ENCODE measurements around the gene BSN.

BSN gene

DNA sequence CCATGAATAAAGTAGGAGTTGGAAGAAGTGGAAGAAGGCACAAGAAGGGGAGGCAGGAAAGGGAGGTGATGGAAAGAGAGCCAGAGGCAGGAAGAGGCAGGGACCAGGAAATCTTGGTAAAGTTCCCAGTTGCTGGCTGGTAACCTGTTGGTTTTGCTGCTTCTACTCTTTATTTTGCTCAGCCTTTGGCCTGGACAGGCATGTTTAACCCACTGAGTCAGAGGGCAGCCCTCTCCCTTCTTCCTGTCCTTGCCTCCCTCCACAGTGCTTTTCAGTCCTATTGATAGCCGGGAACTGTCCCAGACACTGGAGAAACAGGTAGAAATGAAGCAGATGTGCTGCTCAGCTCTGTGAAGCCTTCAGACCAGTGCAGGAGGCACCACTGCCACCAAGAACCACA, 76.5 kb downstream of the BSN start:
- Histone ChIP-seq H3K4me3 (ENCODE audit: low read depth in 1 of 2, low read length in 1 of 2) (no peak overlapping the region), H3K9me3 (peaks cover 3% of the 10 kb centered on the region), H3K27ac (no peak overlapping the region), H3K27me3 (no peaks in the 10 kb centered on the region), H3K36me3 (no peaks in the 10 kb centered on the region), H3K4me1 (ENCODE audit: control insufficient read depth in 1 of 2, insufficient read depth in 1 of 2, low read depth in 1 of 2, low read length in 1 of 2) (no peaks in the 10 kb centered on the region)
- TF ChIP-seq, protein P1, sequence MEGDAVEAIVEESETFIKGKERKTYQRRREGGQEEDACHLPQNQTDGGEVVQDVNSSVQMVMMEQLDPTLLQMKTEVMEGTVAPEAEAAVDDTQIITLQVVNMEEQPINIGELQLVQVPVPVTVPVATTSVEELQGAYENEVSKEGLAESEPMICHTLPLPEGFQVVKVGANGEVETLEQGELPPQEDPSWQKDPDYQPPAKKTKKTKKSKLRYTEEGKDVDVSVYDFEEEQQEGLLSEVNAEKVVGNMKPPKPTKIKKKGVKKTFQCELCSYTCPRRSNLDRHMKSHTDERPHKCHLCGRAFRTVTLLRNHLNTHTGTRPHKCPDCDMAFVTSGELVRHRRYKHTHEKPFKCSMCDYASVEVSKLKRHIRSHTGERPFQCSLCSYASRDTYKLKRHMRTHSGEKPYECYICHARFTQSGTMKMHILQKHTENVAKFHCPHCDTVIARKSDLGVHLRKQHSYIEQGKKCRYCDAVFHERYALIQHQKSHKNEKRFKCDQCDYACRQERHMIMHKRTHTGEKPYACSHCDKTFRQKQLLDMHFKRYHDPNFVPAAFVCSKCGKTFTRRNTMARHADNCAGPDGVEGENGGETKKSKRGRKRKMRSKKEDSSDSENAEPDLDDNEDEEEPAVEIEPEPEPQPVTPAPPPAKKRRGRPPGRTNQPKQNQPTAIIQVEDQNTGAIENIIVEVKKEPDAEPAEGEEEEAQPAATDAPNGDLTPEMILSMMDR (IDR thresholded peaks at IDR 0.05): no peak

DNA sequence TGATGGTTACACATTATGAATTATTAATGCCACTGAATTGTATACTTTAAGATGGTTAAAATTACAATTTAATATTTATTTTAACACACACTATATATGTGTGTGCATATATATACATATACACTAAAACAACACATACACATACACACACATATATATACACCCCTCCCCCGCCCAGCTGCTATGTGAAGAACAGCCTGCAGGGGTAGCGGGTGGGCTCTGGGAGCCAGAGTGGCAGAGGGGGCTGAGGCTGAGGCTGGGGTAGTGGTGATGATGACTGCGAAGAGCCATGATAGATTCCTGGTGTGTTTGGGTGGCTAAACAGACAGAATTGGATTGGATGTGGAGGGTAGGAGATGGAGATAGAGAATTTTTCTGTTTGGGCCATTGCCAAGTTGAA, 80.5 kb downstream of the BSN start:
- Histone ChIP-seq H3K36me3 (no peaks in the 10 kb centered on the region), H3K27ac (no peak overlapping the region), H3K9me3 (peaks cover 3% of the 10 kb centered on the region), H3K27me3 (no peaks in the 10 kb centered on the region), H3K4me1 (ENCODE audit: control insufficient read depth in 1 of 2, insufficient read depth in 1 of 2, low read depth in 1 of 2, low read length in 1 of 2) (no peaks in the 10 kb centered on the region), H3K4me3 (ENCODE audit: low read depth in 1 of 2, low read length in 1 of 2) (no peak overlapping the region)
- TF ChIP-seq, protein P1 (IDR thresholded peaks at IDR 0.05): no peak

DNA sequence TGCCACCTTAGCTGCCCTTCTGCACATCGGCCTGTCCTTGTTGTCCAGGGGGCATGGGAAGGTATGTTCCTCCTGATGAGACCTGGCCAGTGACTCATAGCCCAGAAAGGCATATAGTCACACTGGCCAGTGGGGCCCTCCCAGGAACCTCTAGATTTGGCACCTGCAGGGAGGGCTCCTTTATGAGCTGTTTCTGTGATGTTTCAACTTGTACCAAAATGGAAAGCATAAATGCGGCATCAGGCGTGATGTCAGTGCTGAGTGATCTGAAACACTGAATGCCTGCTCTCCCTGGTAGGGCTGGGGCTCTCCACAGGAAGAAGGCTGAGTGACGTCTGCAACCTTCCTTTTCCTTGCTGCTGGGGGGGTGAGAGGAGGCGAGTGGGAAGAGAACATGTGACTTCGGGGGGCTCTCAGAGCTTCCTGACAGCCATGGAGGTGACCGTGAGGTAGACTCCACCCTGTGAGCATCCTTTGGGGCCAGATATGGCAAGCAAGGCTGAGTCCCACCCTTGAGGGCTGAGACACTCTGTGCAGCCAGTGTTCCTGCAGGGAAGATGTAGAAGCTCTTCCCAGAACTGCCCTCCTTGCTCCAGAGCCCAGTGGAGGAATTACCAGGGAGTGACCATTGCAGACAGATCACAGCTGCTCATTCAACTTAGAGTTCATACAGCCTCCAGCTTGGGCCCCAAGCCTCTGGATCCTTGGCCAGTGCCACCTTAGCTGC, 82.8 kb downstream of the BSN start:
- Histone ChIP-seq H3K27me3 (peaks cover 3% of the 10 kb centered on the region), H3K4me3 (ENCODE audit: low read depth in 1 of 2, low read length in 1 of 2) (no peak overlapping the region), H3K9me3 (peaks cover under 1% of the 10 kb centered on the region), H3K4me1 (ENCODE audit: control insufficient read depth in 1 of 2, insufficient read depth in 1 of 2, low read depth in 1 of 2, low read length in 1 of 2) (no peaks in the 10 kb centered on the region), H3K36me3 (no peaks in the 10 kb centered on the region), H3K27ac (no peak overlapping the region)
- TF ChIP-seq, protein P1 (IDR thresholded peaks at IDR 0.05): no peak

DNA sequence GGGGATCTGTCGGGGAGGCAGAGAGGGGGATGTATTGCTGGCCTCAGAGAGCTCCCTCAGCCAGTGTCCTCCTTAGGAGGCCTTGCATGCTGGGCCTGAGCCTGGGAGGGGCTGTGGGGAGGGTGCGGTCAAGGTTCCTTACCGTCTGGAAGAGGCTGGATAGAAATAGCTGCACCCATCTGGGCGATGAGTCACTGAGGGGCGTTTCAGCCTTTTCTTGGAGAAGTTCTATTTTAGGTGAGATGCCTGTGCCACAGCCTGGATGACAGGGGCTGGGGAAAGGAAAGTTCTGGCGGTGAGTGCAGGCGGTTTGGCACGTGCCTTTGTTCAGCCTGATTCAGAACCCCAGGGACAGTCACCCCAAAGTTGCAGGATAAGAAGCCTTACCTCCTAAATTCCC, 84.2 kb downstream of the BSN start:
- Histone ChIP-seq H3K27me3 (peaks cover 3% of the 10 kb centered on the region), H3K4me3 (ENCODE audit: low read depth in 1 of 2, low read length in 1 of 2) (no peak overlapping the region), H3K9me3 (no peaks in the 10 kb centered on the region), H3K27ac (no peak overlapping the region), H3K36me3 (no peaks in the 10 kb centered on the region), H3K4me1 (ENCODE audit: control insufficient read depth in 1 of 2, insufficient read depth in 1 of 2, low read depth in 1 of 2, low read length in 1 of 2) (no peaks in the 10 kb centered on the region)
- TF ChIP-seq, protein P1 (IDR thresholded peaks at IDR 0.05): no peak

DNA sequence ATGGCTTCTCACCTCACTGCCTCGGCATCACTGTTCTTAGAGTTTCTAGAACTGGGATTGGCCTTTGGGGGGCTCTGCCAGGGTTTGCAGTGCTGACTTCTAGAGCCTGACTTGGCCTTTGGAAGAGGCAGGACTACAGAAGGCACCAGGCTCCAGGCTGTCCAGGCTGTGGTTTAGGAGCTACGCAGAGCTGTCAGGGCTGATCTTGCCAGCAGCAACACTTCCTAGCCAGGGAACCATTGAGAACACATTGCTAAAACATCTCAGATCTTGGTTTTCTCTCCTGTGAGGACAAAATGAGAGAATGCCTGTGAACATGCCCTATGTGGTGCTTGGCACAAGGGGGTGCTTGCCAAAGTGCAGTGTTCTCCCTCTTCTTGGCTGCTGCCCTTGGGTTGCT, 85.3 kb downstream of the BSN start:
- TF ChIP-seq, protein P1 (IDR thresholded peaks at IDR 0.05): no peak
- H3K9me3 ChIP-seq: no peaks in the 10 kb centered on the region
- no peak overlapping the region for H3K4me3 ChIP-seq (ENCODE audit: low read depth in 1 of 2, low read length in 1 of 2)
- H3K27ac ChIP-seq: no peak overlapping the region
- H3K4me1 ChIP-seq (ENCODE audit: control insufficient read depth in 1 of 2, insufficient read depth in 1 of 2, low read depth in 1 of 2, low read length in 1 of 2): no peaks in the 10 kb centered on the region
- no peaks in the 10 kb centered on the region for H3K36me3 ChIP-seq
- H3K27me3 ChIP-seq: peaks cover 3% of the 10 kb centered on the region
